Activated CD4-positive, alpha-beta T cell treated with anti-CD3 and anti-CD28 coated beads, Interleukin-2, amount 50 U/mL, for 16 hours (primary cell): ENCODE measurements around the gene FMR1.

ENCODE experiments used
- DNase-seq: peaks from one replicate; pipeline ENCODE4 v3.0.0-alpha.2; 2020

Gene FMR1

DNA sequence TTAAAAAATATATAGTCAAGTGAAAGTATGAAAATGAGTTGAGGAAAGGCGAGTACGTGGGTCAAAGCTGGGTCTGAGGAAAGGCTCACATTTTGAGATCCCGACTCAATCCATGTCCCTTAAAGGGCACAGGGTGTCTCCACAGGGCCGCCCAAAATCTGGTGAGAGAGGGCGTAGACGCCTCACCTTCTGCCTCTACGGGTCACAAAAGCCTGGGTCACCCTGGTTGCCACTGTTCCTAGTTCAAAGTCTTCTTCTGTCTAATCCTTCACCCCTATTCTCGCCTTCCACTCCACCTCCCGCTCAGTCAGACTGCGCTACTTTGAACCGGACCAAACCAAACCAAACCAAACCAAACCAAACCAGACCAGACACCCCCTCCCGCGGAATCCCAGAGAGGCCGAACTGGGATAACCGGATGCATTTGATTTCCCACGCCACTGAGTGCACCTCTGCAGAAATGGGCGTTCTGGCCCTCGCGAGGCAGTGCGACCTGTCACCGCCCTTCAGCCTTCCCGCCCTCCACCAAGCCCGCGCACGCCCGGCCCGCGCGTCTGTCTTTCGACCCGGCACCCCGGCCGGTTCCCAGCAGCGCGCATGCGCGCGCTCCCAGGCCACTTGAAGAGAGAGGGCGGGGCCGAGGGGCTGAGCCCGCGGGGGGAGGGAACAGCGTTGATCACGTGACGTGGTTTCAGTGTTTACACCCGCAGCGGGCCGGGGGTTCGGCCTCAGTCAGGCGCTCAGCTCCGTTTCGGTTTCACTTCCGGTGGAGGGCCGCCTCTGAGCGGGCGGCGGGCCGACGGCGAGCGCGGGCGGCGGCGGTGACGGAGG is at the start of gene FMR1:
Gene FMR1, plus strand, starts transcription at position 728 of the 831 bp plus-strand sequence. CDS start 261 bp downstream, outside the sequence.
- DNase-seq, result peak; percentile 94

DNA sequence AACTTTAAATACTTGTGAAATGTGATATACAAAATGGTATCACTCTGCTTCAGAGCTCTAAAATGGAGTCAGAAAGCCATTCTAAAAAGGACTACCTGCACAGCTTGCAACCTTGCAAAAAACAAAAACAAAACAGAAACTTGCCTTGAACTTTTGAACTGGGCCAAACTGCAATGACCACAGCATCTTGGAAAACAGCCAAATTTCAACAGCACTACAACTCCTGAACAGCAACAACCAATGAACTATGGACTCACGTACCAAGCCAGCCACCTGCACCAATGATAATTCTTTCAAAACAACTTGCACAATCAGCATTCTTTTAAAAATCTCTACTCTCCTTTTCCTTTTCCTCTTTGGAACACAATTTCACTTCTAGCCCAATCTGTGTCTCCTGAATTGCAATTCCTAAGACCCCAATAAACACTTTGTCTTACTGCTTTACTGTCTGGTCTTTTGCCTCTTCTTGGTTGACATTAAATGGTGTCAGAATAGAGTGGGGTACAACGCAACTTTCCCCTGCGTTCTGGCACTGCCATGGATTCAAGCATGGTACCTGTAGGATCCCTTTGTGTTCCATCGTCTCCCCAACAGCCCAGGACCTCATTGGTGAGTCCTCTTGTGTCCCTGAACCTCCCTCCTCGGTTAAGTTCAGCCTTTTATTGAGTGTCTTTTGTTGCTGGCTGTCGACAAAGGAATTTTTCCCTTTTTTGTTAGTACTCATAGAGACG is 35.7 kb upstream of the FMR1 start:
- DNase-seq, result no peak

- DNase-seq, result no peak
Observed at GRCh38 chrX:147876849-147877646, 34.7 kb upstream of the FMR1 start.

DNA sequence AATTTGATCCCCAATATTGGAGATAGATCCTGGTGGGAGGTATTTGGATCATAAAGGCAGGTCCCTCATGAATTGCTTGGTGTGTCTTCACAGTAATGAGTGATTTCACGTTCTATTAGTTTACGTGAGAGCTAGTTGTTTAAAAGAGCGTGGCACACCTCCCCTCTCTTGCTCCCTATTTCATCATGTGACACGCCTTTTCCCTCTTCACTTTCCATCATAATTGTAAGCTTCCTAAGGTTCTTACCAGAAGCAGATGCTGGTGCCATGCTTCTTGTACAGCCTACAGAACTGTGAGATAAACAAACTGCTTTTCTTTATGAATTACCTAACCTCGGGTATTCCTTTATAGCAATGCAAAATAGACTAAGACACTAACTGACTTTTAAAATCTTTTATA is 34.0 kb upstream of the FMR1 start:
- DNase-seq, result no peak

GRCh38 chrX:147884958-147885357 is 26.8 kb upstream of the FMR1 start:
- DNase-seq, result no peak

DNA sequence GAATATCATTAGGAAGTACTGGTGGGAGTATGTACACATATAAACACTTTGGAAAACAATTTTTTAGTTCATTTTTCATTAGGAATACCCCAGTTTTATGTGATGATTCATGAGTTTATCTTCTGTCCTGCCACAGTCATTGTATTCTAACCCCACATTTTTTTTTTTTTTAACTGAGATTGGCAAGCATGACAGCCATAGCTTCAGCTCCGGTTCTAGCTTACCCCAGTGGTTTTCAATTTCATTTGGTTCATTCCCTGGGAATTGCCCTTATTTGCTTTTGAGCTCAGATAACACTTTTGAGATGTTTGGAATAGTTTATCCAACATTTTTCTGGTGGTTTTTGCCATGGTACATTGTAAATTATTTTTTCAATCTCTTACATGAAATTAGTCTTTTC is 21.0 kb upstream of the FMR1 start:
- no peak for DNase-seq

DNA sequence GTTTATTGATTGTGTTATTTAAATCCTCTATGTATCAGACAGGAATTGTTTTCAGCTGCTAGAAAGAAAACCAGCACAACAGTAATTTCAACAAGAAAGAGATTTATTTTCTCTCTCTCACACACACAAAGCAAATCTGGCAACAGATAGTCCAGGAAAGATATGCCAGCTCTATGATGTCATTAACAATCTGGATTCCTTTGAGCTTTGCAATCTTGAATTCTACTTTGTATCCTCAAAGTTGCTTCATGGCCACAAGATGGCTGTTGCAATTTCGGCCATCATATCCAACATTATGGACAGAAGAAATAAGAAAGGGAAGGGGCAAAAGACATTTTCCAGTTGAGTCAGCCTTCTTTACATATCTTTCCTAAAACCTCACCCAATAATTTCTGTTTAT is 19.8 kb upstream of the FMR1 start:
- no peak for DNase-seq

- DNase-seq, result no peak
Observed at GRCh38 chrX:147893741-147894140, 18.0 kb upstream of the FMR1 start.

DNA sequence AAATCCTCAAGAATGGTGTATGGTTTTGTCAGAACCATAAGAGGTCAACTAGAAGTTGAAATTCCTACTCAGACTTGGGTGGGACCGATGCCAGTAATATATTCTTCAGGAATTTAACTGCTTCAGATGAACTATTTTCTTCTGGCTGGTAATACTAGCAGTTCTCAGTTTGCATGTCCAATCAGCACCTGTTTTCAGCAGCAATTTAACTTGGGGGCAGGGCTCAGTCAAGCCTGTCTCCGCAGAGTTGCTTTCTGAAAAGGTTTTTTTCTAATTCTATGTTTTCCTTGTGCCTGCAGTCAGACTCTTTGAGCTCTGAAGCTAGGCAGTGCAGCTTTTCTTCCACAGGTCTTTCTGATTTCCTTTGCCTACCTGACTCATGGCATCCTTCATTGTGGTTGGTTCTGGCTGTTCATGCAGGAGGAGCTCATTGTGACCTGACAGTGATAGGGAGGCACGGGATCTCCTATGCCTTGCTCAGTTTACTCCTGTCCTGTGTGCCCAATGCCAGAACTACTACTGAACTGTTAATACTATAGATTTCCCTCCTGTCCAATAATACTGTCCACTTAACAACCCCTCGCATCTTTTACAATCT is 17.3 kb upstream of the FMR1 start:
- DNase-seq, result no peak

DNA sequence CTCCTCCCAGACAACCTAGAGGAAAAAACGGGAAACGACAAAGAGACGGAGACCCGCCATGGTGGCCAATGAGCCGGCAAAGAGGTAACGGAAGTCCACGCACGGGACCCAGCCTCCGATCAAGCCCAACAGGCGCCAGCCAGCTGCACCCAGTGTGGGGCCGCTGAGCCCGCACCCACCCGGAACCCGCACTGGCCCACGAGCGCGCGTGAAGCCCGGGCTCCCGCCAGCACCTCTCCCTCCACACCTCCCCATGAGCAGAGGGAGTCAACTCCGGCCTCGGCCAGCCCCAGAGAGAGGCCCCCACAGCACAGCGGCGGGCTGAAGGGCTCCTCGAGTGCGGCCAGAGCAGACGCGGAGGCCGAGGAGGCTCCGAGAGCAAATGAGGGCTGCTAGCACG is 14.6 kb upstream of the FMR1 start:
- DNase-seq, result no peak

DNA sequence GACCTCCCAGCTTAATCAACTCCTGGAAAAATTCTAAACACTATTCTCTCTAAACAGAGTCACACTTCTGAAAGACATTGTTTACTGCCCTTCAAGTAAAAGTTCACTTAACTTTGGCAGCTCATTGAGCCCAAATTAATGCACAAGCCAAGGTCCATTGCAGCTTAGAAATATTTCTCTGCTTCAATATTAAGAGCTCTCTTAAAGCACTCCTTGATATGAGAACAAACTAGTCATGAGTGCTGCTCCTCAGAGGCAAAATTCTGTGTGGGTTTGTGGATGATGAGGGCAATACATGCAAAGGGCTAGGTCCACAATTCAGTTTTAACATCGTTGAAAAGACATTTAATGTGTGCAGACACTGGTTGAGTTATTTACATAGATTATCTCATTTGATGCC is 12.8 kb upstream of the FMR1 start:
- DNase-seq, result no peak

DNA sequence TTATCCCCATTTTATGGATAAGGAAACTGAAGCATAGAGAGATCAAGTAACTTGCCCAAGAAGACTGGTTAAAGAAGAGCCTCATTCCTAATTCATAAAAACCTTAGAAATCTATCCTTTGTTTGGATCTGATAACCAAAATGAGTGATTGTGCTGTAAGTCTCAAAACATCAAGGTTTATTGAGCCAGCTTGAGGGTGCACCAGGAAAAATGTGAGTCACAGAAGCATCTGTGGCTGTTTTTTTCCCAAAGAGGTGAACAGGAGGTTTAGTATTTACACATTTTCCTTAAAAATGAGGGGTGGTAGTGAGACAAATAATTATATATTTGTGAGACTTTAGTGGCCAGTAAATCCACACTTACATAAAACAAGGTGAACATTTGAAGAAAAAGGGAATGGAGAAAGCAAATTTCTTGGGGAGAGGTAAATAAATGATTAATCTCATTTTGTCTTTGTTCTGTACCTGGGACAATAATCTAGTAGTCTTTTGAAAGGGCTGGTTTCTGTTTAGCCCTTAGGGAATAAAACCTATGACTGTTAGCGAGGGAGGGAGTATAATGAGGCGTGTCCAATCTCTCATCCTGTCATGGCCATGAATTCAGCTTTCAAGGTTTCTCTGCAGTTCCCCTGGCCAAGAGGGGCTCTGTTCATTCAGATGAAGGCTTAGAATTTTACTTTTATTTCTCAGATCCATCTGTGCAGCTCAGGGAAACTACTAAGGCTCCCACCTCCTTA is 12.2 kb upstream of the FMR1 start:
- no peak for DNase-seq

DNA sequence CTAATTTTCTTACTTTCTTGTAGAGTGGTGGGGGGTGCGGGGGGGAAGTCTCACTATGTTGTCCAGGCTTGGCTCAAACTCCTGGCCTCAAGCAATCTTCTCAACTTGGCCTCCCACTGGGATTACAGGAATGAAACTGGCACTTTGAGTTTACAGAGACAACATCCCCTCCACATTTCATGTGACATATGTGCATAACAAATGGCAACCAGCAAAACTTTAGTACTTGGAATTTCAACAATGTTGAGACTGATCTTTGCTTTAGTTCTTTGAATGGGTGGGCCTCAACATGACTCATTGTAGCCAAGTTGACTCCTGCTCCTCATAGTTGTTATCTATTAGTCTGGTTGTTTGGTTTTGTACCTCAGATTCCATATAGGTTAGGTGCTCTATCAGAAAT is 11.4 kb upstream of the FMR1 start:
- DNase-seq, result no peak

DNA sequence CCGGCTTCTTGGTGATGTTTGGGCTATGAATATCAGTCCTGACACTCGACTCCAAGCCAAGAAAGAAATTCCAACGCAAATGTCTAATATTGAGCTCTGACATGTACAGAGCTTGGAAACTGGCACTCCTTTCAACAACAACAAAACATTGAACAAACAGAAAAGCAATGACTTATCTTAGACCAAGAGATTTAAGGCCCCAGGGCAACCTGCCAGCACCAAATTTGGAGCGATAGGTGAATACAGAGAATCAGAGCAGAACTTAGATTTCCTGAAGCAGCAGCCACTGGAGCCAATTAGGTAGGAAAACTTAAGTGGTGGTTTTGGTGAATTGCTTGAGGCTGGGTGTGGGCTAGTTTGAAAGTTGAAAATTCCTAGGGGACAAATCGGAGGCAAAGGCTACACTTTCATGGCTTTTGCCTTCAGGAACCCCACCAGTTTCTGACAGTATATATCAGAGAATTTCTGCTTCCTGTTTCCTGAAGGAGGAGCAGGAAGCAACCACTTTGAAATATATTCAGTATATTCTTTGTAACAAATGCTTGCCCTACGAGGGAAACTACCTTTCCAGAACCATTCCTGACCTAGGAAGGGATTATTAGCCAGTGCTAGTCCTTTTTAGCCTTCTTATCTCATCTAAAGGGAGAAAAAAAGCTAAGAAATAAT is 10.1 kb upstream of the FMR1 start:
- no peak for DNase-seq

- no peak for DNase-seq
Observed at GRCh38 chrX:147902270-147902669, 9.4 kb upstream of the FMR1 start.

GRCh38 chrX:147908106-147908505 is 3.6 kb upstream of the FMR1 start:
- DNase-seq, result no peak

DNA sequence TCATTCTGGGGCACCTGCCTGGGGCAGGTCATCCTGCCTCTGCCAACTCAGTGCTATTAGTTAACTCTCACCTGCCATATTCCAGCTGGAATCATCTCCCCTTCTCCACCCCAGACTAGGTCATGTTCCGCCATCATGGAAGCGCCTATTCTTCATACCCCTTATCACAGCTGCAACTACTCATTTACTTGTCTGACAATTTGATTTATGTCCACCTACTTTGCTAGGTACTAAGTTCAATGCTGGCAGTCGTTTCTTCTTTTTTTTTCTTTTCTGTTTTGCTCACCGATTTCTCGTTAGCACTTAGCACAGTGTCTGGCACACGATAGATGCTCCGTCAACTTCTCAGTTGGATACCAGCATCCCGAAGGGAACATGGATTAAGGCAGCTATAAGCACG is 1.1 kb upstream of the FMR1 start:
- no peak for DNase-seq

DNA sequence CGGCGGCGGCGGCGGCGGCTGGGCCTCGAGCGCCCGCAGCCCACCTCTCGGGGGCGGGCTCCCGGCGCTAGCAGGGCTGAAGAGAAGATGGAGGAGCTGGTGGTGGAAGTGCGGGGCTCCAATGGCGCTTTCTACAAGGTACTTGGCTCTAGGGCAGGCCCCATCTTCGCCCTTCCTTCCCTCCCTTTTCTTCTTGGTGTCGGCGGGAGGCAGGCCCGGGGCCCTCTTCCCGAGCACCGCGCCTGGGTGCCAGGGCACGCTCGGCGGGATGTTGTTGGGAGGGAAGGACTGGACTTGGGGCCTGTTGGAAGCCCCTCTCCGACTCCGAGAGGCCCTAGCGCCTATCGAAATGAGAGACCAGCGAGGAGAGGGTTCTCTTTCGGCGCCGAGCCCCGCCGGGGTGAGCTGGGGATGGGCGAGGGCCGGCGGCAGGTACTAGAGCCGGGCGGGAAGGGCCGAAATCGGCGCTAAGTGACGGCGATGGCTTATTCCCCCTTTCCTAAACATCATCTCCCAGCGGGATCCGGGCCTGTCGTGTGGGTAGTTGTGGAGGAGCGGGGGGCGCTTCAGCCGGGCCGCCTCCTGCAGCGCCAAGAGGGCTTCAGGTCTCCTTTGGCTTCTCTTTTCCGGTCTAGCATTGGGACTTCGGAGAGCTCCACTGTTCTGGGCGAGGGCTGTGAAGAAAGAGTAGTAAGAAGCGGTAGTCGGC is 528 bp downstream of the FMR1 start:
- peak; percentile 35 for DNase-seq

DNA sequence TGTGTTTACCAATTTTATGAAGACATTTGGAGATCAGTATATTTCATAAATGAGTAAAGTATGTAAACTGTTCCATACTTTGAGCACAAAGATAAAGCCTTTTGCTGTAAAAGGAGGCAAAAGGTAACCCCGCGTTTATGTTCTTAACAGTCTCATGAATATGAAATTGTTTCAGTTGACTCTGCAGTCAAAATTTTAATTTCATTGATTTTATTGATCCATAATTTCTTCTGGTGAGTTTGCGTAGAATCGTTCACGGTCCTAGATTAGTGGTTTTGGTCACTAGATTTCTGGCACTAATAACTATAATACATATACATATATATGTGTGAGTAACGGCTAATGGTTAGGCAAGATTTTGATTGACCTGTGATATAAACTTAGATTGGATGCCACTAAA is 1.9 kb downstream of the FMR1 start:
- DNase-seq, result no peak

DNA sequence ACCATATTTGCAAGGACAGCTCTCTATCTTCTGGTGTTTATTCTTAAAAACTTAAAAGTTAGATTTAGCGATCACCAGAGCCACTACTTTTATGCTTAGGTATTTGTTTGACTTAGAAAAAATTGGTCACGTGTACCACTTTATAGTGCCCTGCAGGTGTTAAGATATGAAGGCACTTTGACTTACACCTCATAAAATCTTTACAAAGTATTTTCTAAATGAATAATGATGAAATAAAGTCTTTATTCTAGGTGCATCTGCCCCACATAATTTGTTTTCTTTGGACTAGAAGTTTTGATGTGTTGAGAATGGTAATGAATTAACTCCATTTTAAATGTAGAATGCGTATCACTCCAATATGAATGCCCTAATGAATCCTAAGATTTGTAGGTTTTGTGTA is 2.9 kb downstream of the FMR1 start:
- no peak for DNase-seq

GRCh38 chrX:147916375-147916968 is 4.8 kb downstream of the FMR1 start:
- DNase-seq, result no peak
